D341Med (cell line): ENCODE results near the gene KCNMB2.

ENCODE experiments used
- DNase-seq: peaks from one replicate; pipeline ENCODE4 v3.0.0; 2012; ENCODE audit warnings: low spot score

KCNMB2 gene

GRCh38 chr3:178754852-178755510 is 218.7 kb downstream of the KCNMB2 start:
- no peak for DNase-seq

GRCh38 chr3:178761024-178761423 is 224.8 kb downstream of the KCNMB2 start:
- DNase-seq = no peak

- no peak for DNase-seq
Observed at GRCh38 chr3:178761461-178761860, 225.2 kb downstream of the KCNMB2 start.

DNA sequence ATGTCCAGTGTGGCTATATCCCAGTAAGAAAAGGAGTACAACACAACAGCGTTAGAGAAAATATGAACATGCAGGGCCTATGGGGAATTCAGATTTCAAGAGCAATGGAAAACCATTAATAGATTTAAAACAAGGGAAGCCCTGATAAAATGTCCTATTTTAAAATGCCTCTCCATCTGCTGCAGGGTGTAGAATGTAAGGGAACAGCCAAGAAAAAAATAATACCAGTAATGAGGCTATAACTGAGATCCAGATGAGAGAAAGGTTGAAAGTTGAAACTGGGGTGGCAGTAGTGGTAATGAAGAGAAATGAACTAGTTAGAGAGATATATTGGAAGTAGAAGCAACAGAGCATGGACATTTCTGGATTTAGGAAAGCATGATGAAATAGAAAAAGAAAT is 226.1 kb downstream of the KCNMB2 start:
- no peak for DNase-seq

GRCh38 chr3:178765472-178765871 is 229.2 kb downstream of the KCNMB2 start:
- no peak for DNase-seq

DNA sequence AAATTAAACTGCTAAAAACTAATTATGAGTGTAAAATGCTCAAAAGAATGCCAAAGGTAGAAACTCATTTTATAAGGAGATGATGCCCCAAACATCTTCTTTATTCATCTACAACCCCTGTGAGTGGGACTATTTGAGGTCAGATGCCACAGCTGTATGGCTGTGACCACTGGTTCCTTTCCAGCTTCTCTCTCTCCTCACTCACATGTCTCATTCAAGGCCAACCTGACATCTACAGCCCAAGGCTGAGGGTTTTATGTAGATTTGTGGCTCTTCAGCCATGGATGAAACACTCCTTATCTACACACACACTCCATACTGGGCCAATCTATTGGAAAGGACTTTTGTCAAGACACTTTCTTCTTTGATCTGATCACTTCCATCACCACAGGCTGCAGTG is 231.3 kb downstream of the KCNMB2 start:
- no peak for DNase-seq

GRCh38 chr3:178768072-178768864 is 232.0 kb downstream of the KCNMB2 start:
- DNase-seq = no peak

DNA sequence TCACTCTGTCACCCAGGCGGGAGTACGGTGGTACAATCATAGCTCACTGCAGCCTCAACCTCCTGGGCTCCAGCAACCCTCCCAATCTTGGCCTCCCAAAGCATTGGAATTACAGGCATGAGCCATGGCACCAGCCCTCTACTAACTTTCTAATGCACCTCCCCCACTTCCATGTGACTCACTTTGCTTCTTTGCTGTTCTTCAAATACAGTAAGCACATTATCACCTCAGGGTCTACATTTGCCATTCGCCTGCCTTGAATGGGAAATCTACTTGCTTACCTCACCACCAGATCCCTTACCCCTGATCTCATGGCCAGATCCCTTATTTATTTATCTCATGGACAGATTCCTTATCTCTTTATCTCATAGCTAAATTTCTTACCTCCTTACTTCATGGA is 235.3 kb downstream of the KCNMB2 start:
- DNase-seq = no peak

- DNase-seq = no peak
Observed at GRCh38 chr3:178772746-178773145, 236.5 kb downstream of the KCNMB2 start.

- DNase-seq = no peak
Observed at GRCh38 chr3:178773358-178773757, 237.1 kb downstream of the KCNMB2 start.

DNA sequence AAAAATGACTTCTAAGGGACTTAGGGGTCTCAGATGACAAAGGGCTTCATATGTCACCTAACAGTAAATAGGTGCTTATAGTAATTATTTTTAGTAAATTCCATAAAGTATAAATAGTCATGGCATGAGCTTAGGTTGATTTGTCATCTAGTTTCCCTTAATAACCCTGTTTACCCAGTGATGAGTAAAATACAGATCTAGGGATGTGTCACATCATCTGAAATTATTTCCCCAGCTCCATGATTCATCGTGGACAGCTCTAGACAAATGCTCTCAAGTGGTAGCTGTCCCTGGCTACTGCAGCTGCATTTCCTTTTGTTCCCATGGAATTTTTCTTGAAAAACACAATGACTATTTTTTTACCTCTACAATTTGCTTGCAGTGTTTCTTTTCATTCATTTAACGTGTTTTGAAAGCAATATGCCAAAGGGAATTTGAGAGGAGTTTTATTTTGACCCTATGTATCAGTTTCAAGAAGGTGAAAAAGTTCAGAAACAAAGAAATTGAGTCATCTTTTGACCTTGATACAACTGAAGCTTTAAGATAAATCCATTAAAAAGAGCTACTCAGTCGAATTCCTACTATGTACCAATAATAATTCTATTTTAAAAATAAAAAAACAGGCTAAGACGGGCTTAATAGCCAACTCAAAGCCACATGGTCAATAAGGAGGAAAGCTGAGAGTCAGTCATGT is 241.6 kb downstream of the KCNMB2 start:
- DNase-seq = no peak

- DNase-seq = no peak
Observed at GRCh38 chr3:178778589-178778988, 242.4 kb downstream of the KCNMB2 start.

- DNase-seq = no peak
Observed at GRCh38 chr3:178785961-178786360, 249.7 kb downstream of the KCNMB2 start.

DNA sequence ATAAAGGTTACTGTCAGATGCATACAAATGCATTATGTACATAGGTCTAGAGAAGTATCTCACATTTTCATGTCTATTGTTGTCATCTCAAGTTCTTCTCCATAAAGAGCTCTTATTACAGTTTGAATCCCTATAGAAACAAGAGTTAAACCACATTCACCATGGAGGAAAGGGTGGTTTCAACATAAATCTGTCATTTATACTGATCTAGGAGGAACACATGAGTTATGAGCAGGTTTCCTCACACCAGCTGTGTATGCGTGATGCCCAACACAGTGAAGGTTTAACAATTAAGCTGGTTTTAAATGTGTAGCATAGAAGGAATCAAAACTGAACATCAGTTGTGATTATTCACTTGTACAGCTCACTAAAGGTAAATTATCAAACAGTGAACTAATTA is 251.7 kb downstream of the KCNMB2 start:
- DNase-seq = no peak

DNA sequence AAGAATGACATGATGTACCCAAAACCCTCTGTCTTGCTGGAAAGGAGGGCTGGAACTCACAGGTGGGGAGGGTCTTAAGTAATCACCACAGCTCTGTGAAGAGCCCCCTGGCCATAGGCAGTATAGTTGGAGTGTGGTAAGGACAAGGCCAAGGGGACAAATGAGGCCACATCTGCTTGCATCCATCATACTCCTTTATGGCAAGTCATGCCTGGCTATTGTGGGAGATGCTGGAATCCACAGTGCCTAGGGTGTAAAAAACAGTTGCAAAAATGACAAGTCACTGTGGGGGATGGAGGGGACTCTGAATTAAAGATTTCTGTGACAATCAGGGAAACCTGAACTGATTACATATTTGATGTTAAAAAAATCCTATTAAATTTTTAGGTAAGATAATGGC is 258.5 kb downstream of the KCNMB2 start:
- no peak for DNase-seq

- no peak for DNase-seq
Observed at GRCh38 chr3:178795349-178795748, 259.1 kb downstream of the KCNMB2 start.

GRCh38 chr3:178802259-178802658 is 266.0 kb downstream of the KCNMB2 start:
- no peak for DNase-seq

DNA sequence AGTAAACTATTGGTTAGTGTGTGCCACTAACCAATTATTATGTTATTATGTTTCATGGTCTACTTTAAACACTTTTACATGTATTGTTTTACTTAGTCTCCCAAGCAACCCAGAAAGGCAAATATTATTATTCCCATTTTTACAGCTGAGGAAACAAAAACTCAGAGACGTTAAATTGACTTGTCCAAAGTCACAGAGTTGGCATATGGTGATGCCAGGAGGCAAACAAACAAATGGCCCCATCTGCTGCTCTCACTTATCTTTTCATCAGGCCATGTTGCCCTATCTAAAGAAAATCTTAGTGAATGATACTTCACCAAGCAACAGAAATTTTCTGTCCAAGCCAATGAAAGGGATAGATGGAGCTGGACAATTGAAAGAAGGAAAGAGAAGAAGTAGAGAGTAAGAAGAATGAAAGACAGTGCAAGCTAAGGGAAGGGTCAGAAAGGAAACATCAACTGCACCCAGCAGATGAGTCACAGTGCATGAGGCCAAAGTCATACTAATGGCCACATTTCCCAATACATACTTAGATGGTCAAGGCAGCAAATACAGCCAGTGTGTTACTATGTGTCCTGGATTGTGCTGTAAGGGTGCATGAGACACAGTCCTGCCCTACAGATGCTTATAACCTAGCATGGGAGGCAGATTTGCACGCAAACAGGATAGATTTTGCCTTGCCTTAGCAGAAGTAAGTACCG is 266.9 kb downstream of the KCNMB2 start:
- DNase-seq = no peak

DNA sequence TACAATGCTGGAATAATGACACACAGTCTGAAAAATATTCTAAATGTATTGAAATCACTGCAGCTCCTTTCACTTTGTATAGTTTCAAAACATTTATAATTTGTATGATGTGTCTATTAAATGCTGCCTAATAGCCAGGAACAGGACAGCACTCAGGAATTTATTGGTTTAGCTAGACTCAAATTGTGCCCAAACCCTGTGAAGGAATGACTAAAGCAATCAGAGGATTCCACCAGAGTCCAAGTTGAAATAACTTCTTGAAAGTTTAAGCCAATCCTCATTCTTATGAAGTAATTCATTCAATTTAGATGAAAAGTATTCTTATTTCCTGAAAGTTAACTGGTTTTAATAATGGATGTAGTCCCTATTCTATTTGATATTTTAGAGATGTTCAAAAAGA is 268.4 kb downstream of the KCNMB2 start:
- no peak for DNase-seq

DNA sequence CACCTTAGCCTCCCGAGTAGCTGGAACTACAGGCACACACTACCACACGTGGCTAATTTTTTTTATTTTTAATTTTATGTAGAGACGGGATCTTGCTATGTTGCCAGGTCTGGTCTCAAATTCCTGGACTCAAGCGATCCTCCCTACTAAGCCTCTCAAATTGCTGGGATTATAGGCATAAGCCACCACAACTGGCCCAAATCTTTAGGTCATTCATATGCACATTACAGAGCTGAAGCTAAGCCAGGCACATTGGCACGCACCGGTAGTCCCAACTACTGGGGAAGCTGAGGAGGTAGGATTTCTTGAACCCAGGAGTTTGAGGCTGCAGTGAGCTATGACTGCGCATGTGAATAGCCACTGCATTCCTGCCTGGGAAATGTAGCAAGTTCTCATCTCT is 269.5 kb downstream of the KCNMB2 start:
- DNase-seq = no peak

- DNase-seq = no peak
Observed at GRCh38 chr3:178806651-178807050, 270.4 kb downstream of the KCNMB2 start.

DNA sequence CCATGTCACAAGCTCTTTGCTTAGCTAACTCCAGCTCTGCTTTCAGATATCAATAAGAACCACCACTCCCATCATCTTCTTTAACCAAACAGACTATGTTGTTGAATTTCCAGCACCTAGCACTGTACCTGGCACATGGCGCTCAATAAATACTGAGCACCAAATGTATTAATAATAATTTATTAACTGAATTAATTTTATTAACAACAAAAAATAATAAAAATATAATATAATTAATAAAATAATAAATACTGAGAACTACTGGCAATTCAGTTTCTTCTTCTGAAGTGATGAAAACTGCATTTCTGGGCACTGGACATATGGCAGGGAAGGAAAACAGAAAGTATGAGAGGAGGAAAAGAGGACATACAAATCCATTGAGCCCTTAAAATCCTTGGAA is 271.5 kb downstream of the KCNMB2 start:
- DNase-seq = no peak

- no peak for DNase-seq
Observed at GRCh38 chr3:178808748-178809147, 272.5 kb downstream of the KCNMB2 start.
